IMR-90 (cell line): Measurements from ENCODE around the gene MICA. TPM values are rescaled to one million over a fixed set of nuclear protein-coding genes. Genes with fewer than 3 reads are reported as not detected.

Experiments used
- ATAC-seq: fragments of 200-7000 bp; cut with Tn5 transposase; 2 replicates; pipeline ENCODE4 v1.9.1; 2020; ENCODE audit warnings: low read depth, mild to moderate bottlenecking, moderate library complexity
- BruUV-seq: library from RNA; stranded (reverse); fragments of 400-500 nt; replicated peaks from 2 replicates; lab custom pipeline; 2021; lab: Mats Ljungman, UMichigan
- CTCF ChIA-PET: fragments of 300-600 bp; formaldehyde crosslinking; extraction: SDS; loops from one replicate; lab custom pipeline; 2021; ENCODE audit warnings: antibody characterized with exemption; lab: Yijun Ruan, JAX
- POLR2A ChIA-PET: fragments of 300-600 bp; sonication (Branson Sonifier 250); formaldehyde crosslinking; loops from one replicate; lab custom pipeline; 2022; ENCODE audit warnings: antibody characterized with exemption; ENCODE audit not compliant: unreplicated experiment; lab: Charles Lee
- DNase-seq: peaks from one replicate; pipeline ENCODE4 v3.0.0; 2013
- H2AFZ ChIP-seq: replicated peaks from 2 replicates; pipeline ENCODE3; 2013; ENCODE audit warnings: low read length, mild to moderate bottlenecking; ENCODE audit not compliant: poor library complexity
- H2AK5ac ChIP-seq: 2 replicates; pipeline ENCODE4 v1.6.1; 2013; ENCODE audit warnings: low read depth, low read length, inconsistent platforms
- H2AK9ac ChIP-seq: replicated peaks from 2 replicates; pipeline ENCODE3; 2013; ENCODE audit warnings: mild to moderate bottlenecking, low read depth, low read length, moderate library complexity; ENCODE audit not compliant: poor library complexity
- H2BK120ac ChIP-seq: 2 replicates; pipeline ENCODE4 v1.6.1; 2013; ENCODE audit warnings: low read depth, low read length, inconsistent platforms
- H2BK15ac ChIP-seq: 3 replicates; pipeline ENCODE4 v1.6.1; 2013; ENCODE audit warnings: low read depth, low read length, inconsistent platforms
- H2BK20ac ChIP-seq: 2 replicates; pipeline ENCODE4 v1.6.1; 2013; ENCODE audit warnings: low read depth, mild to moderate bottlenecking, inconsistent platforms, low read length, moderate library complexity
- H2BK5ac ChIP-seq: 2 replicates; pipeline ENCODE4 v1.6.1; 2013; ENCODE audit warnings: mild to moderate bottlenecking, low read depth, low read length, inconsistent platforms; ENCODE audit not compliant: poor library complexity, severe bottlenecking
- H3K14ac ChIP-seq: replicated peaks from 2 replicates; pipeline ENCODE4 v1.6.1; 2013; ENCODE audit warnings: low read depth, low read length, inconsistent platforms
- H3K18ac ChIP-seq: 2 replicates; pipeline ENCODE4 v1.6.1; 2013; ENCODE audit warnings: low read depth, low read length, control low read depth
- H3K23ac ChIP-seq: 2 replicates; pipeline ENCODE4 v1.6.1; 2013; ENCODE audit warnings: low read depth, low read length, inconsistent platforms
- H3K27ac ChIP-seq: 2 replicates; pipeline ENCODE4 v1.5.1; 2013; ENCODE audit warnings: mild to moderate bottlenecking, control low read depth, low read length; ENCODE audit not compliant: insufficient read depth
- H3K27me3 ChIP-seq: 2 replicates; pipeline ENCODE4 v1.6.1; 2013; ENCODE audit warnings: low read length; ENCODE audit not compliant: control insufficient read depth, insufficient read depth
- H3K36me3 ChIP-seq: 2 replicates; pipeline ENCODE4 v1.6.1; 2013; ENCODE audit warnings: low read length, mixed read lengths; ENCODE audit not compliant: control insufficient read depth, insufficient read depth
- H3K4ac ChIP-seq: 2 replicates; pipeline ENCODE4 v1.6.1; 2013; ENCODE audit warnings: low read depth, low read length, inconsistent platforms
- H3K4me1 ChIP-seq: 2 replicates; pipeline ENCODE4 v1.6.1; 2013; ENCODE audit warnings: low read length, mixed read lengths; ENCODE audit not compliant: control insufficient read depth, insufficient read depth
- H3K4me2 ChIP-seq: 2 replicates; pipeline ENCODE4 v1.6.1; 2013; ENCODE audit warnings: low read depth, mild to moderate bottlenecking, control low read depth, low read length, moderate library complexity
- H3K4me3 ChIP-seq: 2 replicates; pipeline ENCODE4 v1.5.1; 2013; ENCODE audit warnings: low read depth, mild to moderate bottlenecking, control low read depth, low read length, moderate library complexity; ENCODE audit not compliant: insufficient read depth
- H3K56ac ChIP-seq: 2 replicates; pipeline ENCODE4 v1.6.1; 2013; ENCODE audit warnings: low read length, inconsistent platforms; ENCODE audit not compliant: insufficient read depth; ENCODE audit errors: extremely low read depth
- H3K79me1 ChIP-seq, 2 experiments: 2 replicates each; pipeline ENCODE4 v1.6.1; 2013; ENCODE audit warnings: low read length in 2 of 2, inconsistent platforms in 1 of 2, low read depth in 1 of 2
- H3K9ac ChIP-seq: 2 replicates; pipeline ENCODE4 v1.6.1; 2013; ENCODE audit warnings: low read depth, low read length, control low read depth
- H3K9me1 ChIP-seq: 2 replicates; pipeline ENCODE4 v1.6.1; 2013; ENCODE audit warnings: low read length, inconsistent platforms; ENCODE audit not compliant: insufficient read depth
- H3K9me3 ChIP-seq: 2 replicates; pipeline ENCODE4 v1.6.1; 2013; ENCODE audit warnings: low read length; ENCODE audit not compliant: control insufficient read depth, insufficient read depth
- H4K20me1 ChIP-seq: 2 replicates; pipeline ENCODE4 v1.6.1; 2013; ENCODE audit warnings: low read length, inconsistent platforms; ENCODE audit not compliant: insufficient read depth
- H4K5ac ChIP-seq: 2 replicates; pipeline ENCODE4 v1.6.1; 2013; ENCODE audit warnings: mild to moderate bottlenecking, low read depth, low read length, control low read depth
- H4K8ac ChIP-seq, 2 experiments: 2 replicates each; pipeline ENCODE4 v1.6.1; 2013; ENCODE audit warnings: low read depth in 2 of 2, low read length in 2 of 2, control low read depth in 1 of 2, inconsistent platforms in 1 of 2
- H4K91ac ChIP-seq: 2 replicates; pipeline ENCODE4 v1.6.1; 2013; ENCODE audit warnings: low read depth, low read length, inconsistent platforms; ENCODE audit not compliant: insufficient read depth
- CEBPB ChIP-seq: IDR thresholded peaks from 2 replicates; pipeline ENCODE4 v1.6.1; 2012; ENCODE audit warnings: low read depth, low read length, improper control_type of control experiment
- ELK1 ChIP-seq: fragments of 150-350 bp; IDR thresholded peaks from 2 replicates; pipeline ENCODE4 v1.6.1; 2016; ENCODE audit warnings: low read depth, mild to moderate bottlenecking, low read length, moderate library complexity, borderline replicate concordance
- MAZ ChIP-seq: IDR thresholded peaks from 2 replicates; pipeline ENCODE4 v1.6.1; 2012; ENCODE audit warnings: low read depth, mild to moderate bottlenecking, low read length, improper control_type of control experiment, moderate library complexity, borderline replicate concordance
- MXI1 ChIP-seq: IDR thresholded peaks from 2 replicates; pipeline ENCODE4 v1.6.1; 2012; ENCODE audit warnings: low read depth, mild to moderate bottlenecking, low read length, moderate library complexity, borderline replicate concordance
- SMC3 ChIP-seq: fragments of 150-350 bp; IDR thresholded peaks from 2 replicates; pipeline ENCODE4 v1.6.1; 2016; ENCODE audit warnings: low read depth, mild to moderate bottlenecking, antibody characterized with exemption, low read length, moderate library complexity
- WGBS, 2 experiments: methylation state at CpG; one replicate each; pipeline versions ENCODE4 v1.1.5 to v1.1.7; 2013; ENCODE audit warnings: missing lambda C conversion rate in 2 of 2; ENCODE audit not compliant: insufficient read length in 1 of 2; ENCODE audit errors: extremely low coverage in 2 of 2; 5-methylcytosine and 5-hydroxymethylcytosine counted together
- dilution Hi-C: fragments of 300-500 bp; cut with HindIII; formaldehyde crosslinking; loops from one replicate; pipeline ENCODE4 v1.14.3; 2018; ENCODE audit warnings: low sequenced_read_pairs; ENCODE audit not compliant: unreplicated experiment
- in situ Hi-C: fragments of 300-500 bp; cut with MboI; formaldehyde crosslinking; loops from 3 replicates; pipeline ENCODE4 v1.14.3; 2019; ENCODE audit warnings: low sequenced_read_pairs, inconsistent platforms, mixed read lengths
- intact Hi-C: fragments of 100-400 bp; cut with micrococcal nuclease; formaldehyde crosslinking; loops from 2 replicates; pipeline ENCODE4 v1.10.0; 2022
- polyA plus RNA-seq, 3 experiments: library from polyadenylated mRNA; depleted of rRNA; stranded (reverse); fragments of >200 nt; gene quantifications; 2 replicates each; pipeline ENCODE4 v1.2.3, GENCODE V29; 2012; ENCODE audit warnings: low replicate concordance in 1 of 3
- total RNA-seq: library from RNA; depleted of rRNA; stranded (reverse); fragments of >200 nt; gene quantifications from 2 replicates; pipeline ENCODE4 v1.2.3, GENCODE V29; 2012
- TF ChIP-seq, protein P1 (sequence below): conservative IDR thresholded peaks from 2 replicates; pipeline ENCODE4 v1.5.1; 2012; ENCODE audit warnings: mild to moderate bottlenecking, low read depth, low read length, improper control_type of control experiment

Gene MICA
- total and polyA plus RNA-seq, 2 of the 4 experiments (the other 2 are of a cell fraction): 55.9 to 67.7 TPM

- peak overlapping the region; percentile 98 for H2AK5ac ChIP-seq
- peak overlapping the region; percentile 92 for H3K23ac ChIP-seq
- H2BK5ac ChIP-seq: peak overlapping the region; percentile 84
- ChIA-PET CTCF (interaction anchor here (1.2 kb wide), 1 partner anchor 42 kb away, joined by 3 read pairs; no protein-coding TSS in a partner anchor), POLR2A (no interaction called here)
- peak overlapping the region; percentile 88 for H4K91ac ChIP-seq
- H3K4me1 ChIP-seq: peaks cover 5% of the 10 kb centered on the region
- peak overlapping the region; percentile 86 for H2AFZ ChIP-seq
- H3K18ac ChIP-seq: peak overlapping the region; percentile 67
- H3K14ac ChIP-seq: peak overlapping the region; percentile 98
- peak overlapping the region; percentile 72 for H3K4me3 ChIP-seq
- H2BK20ac ChIP-seq: peak overlapping the region; percentile 81
- WGBS, 2 experiments: 7% methylated on average over 15 of the region's 30 CpGs; no CpG with 5 or more reads in 1 of the 2 experiments
- peak overlapping the region; percentile 80 for H3K9ac ChIP-seq
- H2BK120ac ChIP-seq: peak overlapping the region; percentile 77
- H3K79me1 ChIP-seq: peaks cover 4 to 59% of the 10 kb centered on the region in 2 experiments; a peak in 3 of 4 replicates
- peak; percentile 34 for DNase-seq
- H2AK9ac ChIP-seq: peak overlapping the region; percentile 96
- H3K36me3 ChIP-seq: no peaks in the 10 kb centered on the region
- no TSS peak for BruUV-seq
- in situ Hi-C loops: loop anchor here (5.0 kb wide), 1 partner anchor 42 kb away; no protein-coding TSS in a partner anchor
- peak overlapping the region; percentile 80 for H3K4me2 ChIP-seq
- H4K8ac ChIP-seq: peak overlapping the region; percentile 79 to 92
- H3K9me1 ChIP-seq: peaks cover 7% of the 10 kb centered on the region
- peaks cover 25% of the 10 kb centered on the region for H4K20me1 ChIP-seq
- peak; percentile 14; the same call in 1 of the 2 replicates for TF ChIP-seq MAZ
- TF ChIP-seq, protein P1, sequence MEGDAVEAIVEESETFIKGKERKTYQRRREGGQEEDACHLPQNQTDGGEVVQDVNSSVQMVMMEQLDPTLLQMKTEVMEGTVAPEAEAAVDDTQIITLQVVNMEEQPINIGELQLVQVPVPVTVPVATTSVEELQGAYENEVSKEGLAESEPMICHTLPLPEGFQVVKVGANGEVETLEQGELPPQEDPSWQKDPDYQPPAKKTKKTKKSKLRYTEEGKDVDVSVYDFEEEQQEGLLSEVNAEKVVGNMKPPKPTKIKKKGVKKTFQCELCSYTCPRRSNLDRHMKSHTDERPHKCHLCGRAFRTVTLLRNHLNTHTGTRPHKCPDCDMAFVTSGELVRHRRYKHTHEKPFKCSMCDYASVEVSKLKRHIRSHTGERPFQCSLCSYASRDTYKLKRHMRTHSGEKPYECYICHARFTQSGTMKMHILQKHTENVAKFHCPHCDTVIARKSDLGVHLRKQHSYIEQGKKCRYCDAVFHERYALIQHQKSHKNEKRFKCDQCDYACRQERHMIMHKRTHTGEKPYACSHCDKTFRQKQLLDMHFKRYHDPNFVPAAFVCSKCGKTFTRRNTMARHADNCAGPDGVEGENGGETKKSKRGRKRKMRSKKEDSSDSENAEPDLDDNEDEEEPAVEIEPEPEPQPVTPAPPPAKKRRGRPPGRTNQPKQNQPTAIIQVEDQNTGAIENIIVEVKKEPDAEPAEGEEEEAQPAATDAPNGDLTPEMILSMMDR: no peak
- no peak for TF ChIP-seq MXI1
- no peak for TF ChIP-seq CEBPB
- TF ChIP-seq SMC3: no peak
- TF ChIP-seq ELK1: no peak
- peak; percentile 6; the same call in 1 of the 2 replicates for ATAC-seq
- H3K27ac ChIP-seq: peak overlapping the region; percentile 85
- H2BK15ac ChIP-seq: peak overlapping the region; percentile 94
- no peaks in the 10 kb centered on the region for H3K27me3 ChIP-seq
- H3K4ac ChIP-seq: peak overlapping the region; percentile 92
- dilution Hi-C loops: no loop called here
- peak overlapping the region; percentile 58 for H4K5ac ChIP-seq
- peak overlapping the region; percentile 94 for H3K56ac ChIP-seq
- H3K9me3 ChIP-seq: no peaks in the 10 kb centered on the region
- intact Hi-C loops: loop anchor here (1.0 to 5.0 kb wide), 2 partner anchors 92 to 146 kb away; partner anchors contain the start of gene ATP6V1G2
These were observed 2.7 kb upstream of the MICA start for GRCh38 chr6:31400467-31401289.
